ENCODE results near the gene PKD2. TPM values are rescaled to one million over a fixed set of nuclear protein-coding genes. Genes with fewer than 3 reads are reported as not detected.

The PKD2 gene
- total RNA-seq, 4 donors from 2014 or later = 4.1 to 7.6 (median 6.2) TPM

- Histone ChIP-seq H3K27ac (no peak overlapping the region), H3K4me1 (no peaks in the 10 kb centered on the region), H3K36me3 (peaks cover 0 to 15% of the 10 kb centered on the region in 2 donors), H3K9me3 (no peaks in the 10 kb centered on the region), H3K4me3 (no peak overlapping the region), H3K27me3 (no peaks in the 10 kb centered on the region)
- intact Hi-C loops (cut with DNase I; ENCODE audit: low total_unique reads) = no loop called here
- DNase-seq (no peak), ATAC-seq (no peak)
- TF ChIP-seq POLR2A (IDR thresholded peaks at IDR 0.05) (no peak), CTCF (IDR thresholded peaks at IDR 0.05 in 4 of 5, conservative IDR thresholded peaks at IDR 0.05 in 1 of 5) (no peak)
- in situ Hi-C loops (cut with MboI; ENCODE audit: low sequenced_read_pairs in 4 of 4) = no loop called here
These were observed 46.8 kb downstream of the PKD2 start for GRCh38 chr4:88054229-88054628.

GRCh38 chr4:88054901-88055300, 47.5 kb downstream of the PKD2 start:
- Histone ChIP-seq H3K4me1 (no peaks in the 10 kb centered on the region), H3K27me3 (no peaks in the 10 kb centered on the region), H3K4me3 (no peak overlapping the region), H3K36me3 (peaks cover 0 to 15% of the 10 kb centered on the region in 2 donors), H3K9me3 (no peaks in the 10 kb centered on the region), H3K27ac (no peak overlapping the region)
- TF ChIP-seq POLR2A (IDR thresholded peaks at IDR 0.05) (no peak), CTCF (IDR thresholded peaks at IDR 0.05 in 4 of 5, conservative IDR thresholded peaks at IDR 0.05 in 1 of 5) (peak in 3 of 5 experiments; percentile 22 to 46 (median 26))
- DNase-seq = no peak
- in situ Hi-C loops (cut with MboI; ENCODE audit: low sequenced_read_pairs in 4 of 4) = no loop called here
- ATAC-seq = no peak
- intact Hi-C loops (cut with DNase I; ENCODE audit: low total_unique reads) = loop anchor here (1.0 kb wide), 1 partner anchor 157 kb away; no protein-coding TSS in a partner anchor

GRCh38 chr4:88058295-88058694, 50.9 kb downstream of the PKD2 start:
- peaks cover 0 to 5% of the 10 kb centered on the region in 2 donors for H3K4me1 ChIP-seq
- no peak overlapping the region for H3K27ac ChIP-seq
- H3K36me3 ChIP-seq = peaks cover 0 to 15% of the 10 kb centered on the region in 2 donors
- H3K27me3 ChIP-seq = no peaks in the 10 kb centered on the region
- ATAC-seq (no peak), DNase-seq (no peak)
- in situ Hi-C loops (cut with MboI; ENCODE audit: low sequenced_read_pairs in 4 of 4) (no loop called here), intact Hi-C loops (cut with DNase I; ENCODE audit: low total_unique reads) (no loop called here)
- TF ChIP-seq CTCF (IDR thresholded peaks at IDR 0.05 in 4 of 5, conservative IDR thresholded peaks at IDR 0.05 in 1 of 5) = no peak
- no peak for TF ChIP-seq POLR2A (IDR thresholded peaks at IDR 0.05)
- H3K9me3 ChIP-seq = no peaks in the 10 kb centered on the region
- no peak overlapping the region for H3K4me3 ChIP-seq

GRCh38 chr4:88059766-88060165, 52.3 kb downstream of the PKD2 start:
- Histone ChIP-seq H3K27me3 (no peaks in the 10 kb centered on the region), H3K4me3 (no peak overlapping the region), H3K36me3 (peaks cover 0 to 15% of the 10 kb centered on the region in 2 donors), H3K9me3 (no peaks in the 10 kb centered on the region), H3K27ac (no peak overlapping the region), H3K4me1 (peaks cover 0 to 5% of the 10 kb centered on the region in 2 donors)
- TF ChIP-seq CTCF (IDR thresholded peaks at IDR 0.05 in 4 of 5, conservative IDR thresholded peaks at IDR 0.05 in 1 of 5) = no peak
- TF ChIP-seq POLR2A (IDR thresholded peaks at IDR 0.05) = no peak
- intact Hi-C loops (cut with DNase I; ENCODE audit: low total_unique reads) = no loop called here
- ATAC-seq (no peak), DNase-seq (no peak)
- in situ Hi-C loops (cut with MboI; ENCODE audit: low sequenced_read_pairs in 4 of 4) = no loop called here

GRCh38 chr4:88060431-88060830, 53.0 kb downstream of the PKD2 start:
- in situ Hi-C loops (cut with MboI; ENCODE audit: low sequenced_read_pairs in 4 of 4) = no loop called here
- intact Hi-C loops (cut with DNase I; ENCODE audit: low total_unique reads) = no loop called here
- Histone ChIP-seq H3K4me1 (peaks cover 0 to 5% of the 10 kb centered on the region in 2 donors), H3K27me3 (no peaks in the 10 kb centered on the region), H3K4me3 (no peak overlapping the region), H3K9me3 (no peaks in the 10 kb centered on the region), H3K27ac (no peak overlapping the region), H3K36me3 (peaks cover 0 to 20% of the 10 kb centered on the region in 2 donors)
- ATAC-seq (no peak), DNase-seq (no peak)
- TF ChIP-seq POLR2A (IDR thresholded peaks at IDR 0.05) = no peak
- no peak for TF ChIP-seq CTCF (IDR thresholded peaks at IDR 0.05 in 4 of 5, conservative IDR thresholded peaks at IDR 0.05 in 1 of 5)

All from gastrocnemius medialis (tissue), 4 donors.